Osteocyte (in vitro differentiated cells): Measurements from ENCODE around the gene GPAT2. TPM values are rescaled to one million over a fixed set of nuclear protein-coding genes. Genes with fewer than 3 reads are reported as not detected.
"Not testable (repeated sequence)": the region's sequence is repeated elsewhere in the genome, so short reads cannot be mapped to it uniquely, and the experiment has no call there.

Experiments used
- DNase-seq: peaks from one replicate; pipeline ENCODE4 v3.0.0; 2021; ENCODE audit warnings: mixed read lengths; ENCODE audit not compliant: unreplicated experiment; ENCODE audit errors: extremely low spot score
- H3K27ac Mint-ChIP-seq: one replicate; pipeline ENCODE4 v1.8.0; 2021; ENCODE audit warnings: mild to moderate bottlenecking, mixed read lengths; ENCODE audit not compliant: unreplicated experiment
- H3K27me3 Mint-ChIP-seq: one replicate; pipeline ENCODE4 v1.8.0; 2021; ENCODE audit warnings: mixed read lengths; ENCODE audit not compliant: unreplicated experiment
- H3K36me3 Mint-ChIP-seq: one replicate; pipeline ENCODE4 v1.8.0; 2021; ENCODE audit warnings: mixed read lengths; ENCODE audit not compliant: unreplicated experiment
- H3K4me1 Mint-ChIP-seq: one replicate; pipeline ENCODE4 v1.8.0; 2021; ENCODE audit warnings: mixed read lengths; ENCODE audit not compliant: unreplicated experiment
- H3K4me3 Mint-ChIP-seq: one replicate; pipeline ENCODE4 v1.8.0; 2021; ENCODE audit warnings: mild to moderate bottlenecking, moderate library complexity, mixed read lengths; ENCODE audit not compliant: unreplicated experiment
- H3K9me3 Mint-ChIP-seq: one replicate; pipeline ENCODE4 v1.8.0; 2021; ENCODE audit warnings: mixed read lengths; ENCODE audit not compliant: unreplicated experiment
- CTCF ChIP-seq: fragments of 200-600 bp; sonication (generic); IDR thresholded peaks from 2 replicates; pipeline ENCODE4 v1.5.0; 2021; ENCODE audit warnings: antibody characterized with exemption, mild to moderate bottlenecking, moderate library complexity
- long read RNA-seq: library from polyadenylated mRNA; unstranded; transcript quantifications from one replicate; pipeline ENCODE4 v2.0.0, GENCODE V29; 2021
- total RNA-seq: library from RNA; stranded (reverse); gene quantifications from 2 replicates; pipeline ENCODE4 v1.2.1, GENCODE V29; 2021

Gene GPAT2
- not detected in 2 replicates for total RNA-seq
- long read RNA-seq = 0 reads

- H3K9me3 Mint-ChIP-seq, H3K27ac Mint-ChIP-seq, H3K4me3 Mint-ChIP-seq, H3K36me3 Mint-ChIP-seq, DNase-seq, H3K27me3 Mint-ChIP-seq, H3K4me1 Mint-ChIP-seq: not testable (repeated sequence)
These were observed at the start of gene GPAT2 for GRCh38 chr2:96034792-96035191. Gene GPAT2, minus strand, starts transcription at chr2:96034916. Its CDS starts 2,557 bp downstream, at chr2:96032359.

- no peak overlapping the region for H3K4me3 Mint-ChIP-seq
- no peak overlapping the region for H3K27ac Mint-ChIP-seq
- DNase-seq = peak; percentile 83
- peaks cover 42% of the 10 kb centered on the region for H3K27me3 Mint-ChIP-seq
- H3K36me3 Mint-ChIP-seq = no peaks in the 10 kb centered on the region
- TF ChIP-seq CTCF = no peak
- peaks cover 4% of the 10 kb centered on the region for H3K9me3 Mint-ChIP-seq
- H3K4me1 Mint-ChIP-seq = no peaks in the 10 kb centered on the region
These were observed 49.5 kb upstream of the GPAT2 start for GRCh38 chr2:96083989-96084857.

GRCh38 chr2:96083064-96083939 is 48.6 kb upstream of the GPAT2 start:
- H3K9me3 Mint-ChIP-seq = peaks cover 4% of the 10 kb centered on the region
- H3K27ac Mint-ChIP-seq = no peak overlapping the region
- no peak overlapping the region for H3K4me3 Mint-ChIP-seq
- DNase-seq = peak; percentile 83
- H3K27me3 Mint-ChIP-seq = peaks cover 51% of the 10 kb centered on the region
- no peaks in the 10 kb centered on the region for H3K4me1 Mint-ChIP-seq
- H3K36me3 Mint-ChIP-seq = no peaks in the 10 kb centered on the region
- TF ChIP-seq CTCF = no peak

GRCh38 chr2:96082211-96083063 is 47.7 kb upstream of the GPAT2 start:
- no peak for TF ChIP-seq CTCF
- Mint-ChIP-seq H3K4me3 (no peak overlapping the region), H3K27me3 (peaks cover 56% of the 10 kb centered on the region), H3K36me3 (no peaks in the 10 kb centered on the region), H3K27ac (no peak overlapping the region), H3K9me3 (peaks cover 4% of the 10 kb centered on the region), H3K4me1 (no peaks in the 10 kb centered on the region)
- DNase-seq = peak; percentile 75

- Mint-ChIP-seq H3K27me3 (peaks cover 52% of the 10 kb centered on the region), H3K9me3 (peaks cover 8% of the 10 kb centered on the region), H3K4me1 (no peaks in the 10 kb centered on the region), H3K27ac (no peak overlapping the region), H3K4me3 (no peak overlapping the region), H3K36me3 (no peaks in the 10 kb centered on the region)
- TF ChIP-seq CTCF = no peak
- DNase-seq = no peak
These were observed 46.3 kb upstream of the GPAT2 start for GRCh38 chr2:96081042-96081441.
